Fibroblast of skin of left quadriceps (primary cell): ENCODE results near the gene CTDSP2.
"Not testable (repeated sequence)": the region's sequence is repeated elsewhere in the genome, so short reads cannot be mapped to it uniquely, and the experiment has no call there.

Experiments used
- DNase-seq, 2 experiments: peaks; one replicate each; pipeline ENCODE4 v3.0.0-alpha.2; 2013; ENCODE audit warnings: low read depth in 2 of 2

Gene CTDSP2

GRCh38 chr12:57881475-57881874 is 34.9 kb upstream of the CTDSP2 start:
- no peak for DNase-seq

GRCh38 chr12:57881035-57881434 is 34.5 kb upstream of the CTDSP2 start:
- not testable (repeated sequence) for DNase-seq

- DNase-seq, result no peak
These were observed 31.3 kb upstream of the CTDSP2 start for GRCh38 chr12:57877876-57878275.

- no peak for DNase-seq
These were observed 29.4 kb upstream of the CTDSP2 start for GRCh38 chr12:57875753-57876547.

GRCh38 chr12:57874166-57875108 is 27.9 kb upstream of the CTDSP2 start:
- DNase-seq, result no peak

- DNase-seq, result no peak
These were observed 25.8 kb upstream of the CTDSP2 start for GRCh38 chr12:57872362-57872761.

GRCh38 chr12:57869927-57870318 is 23.4 kb upstream of the CTDSP2 start:
- no peak for DNase-seq

GRCh38 chr12:57869298-57869926 is 22.9 kb upstream of the CTDSP2 start:
- no peak for DNase-seq

- DNase-seq, result no peak
These were observed 22.3 kb upstream of the CTDSP2 start for GRCh38 chr12:57868851-57869268.

GRCh38 chr12:57868221-57868620 is 21.7 kb upstream of the CTDSP2 start:
- DNase-seq, result no peak

- DNase-seq, result no peak
These were observed 19.9 kb upstream of the CTDSP2 start for GRCh38 chr12:57866308-57867019.

- peak; percentile 46 to 58 for DNase-seq
These were observed 18.7 kb upstream of the CTDSP2 start for GRCh38 chr12:57865084-57865751.

GRCh38 chr12:57864442-57865083 is 18.0 kb upstream of the CTDSP2 start:
- DNase-seq, result peak in 1 of 2 experiments; percentile 39

GRCh38 chr12:57863676-57864075 is 17.1 kb upstream of the CTDSP2 start:
- DNase-seq, result no peak

- no peak for DNase-seq
These were observed 15.4 kb upstream of the CTDSP2 start for GRCh38 chr12:57861967-57862366.

GRCh38 chr12:57860883-57861282 is 14.4 kb upstream of the CTDSP2 start:
- not testable (repeated sequence) for DNase-seq

GRCh38 chr12:57859121-57859520 is 12.6 kb upstream of the CTDSP2 start:
- no peak for DNase-seq

GRCh38 chr12:57858123-57858522 is 11.6 kb upstream of the CTDSP2 start:
- DNase-seq, result not testable (repeated sequence)

GRCh38 chr12:57854965-57855364 is 8.4 kb upstream of the CTDSP2 start:
- no peak for DNase-seq

- DNase-seq, result no peak
These were observed 7.5 kb upstream of the CTDSP2 start for GRCh38 chr12:57853864-57854556.
